ENCODE results near the gene CC2D2A.

CC2D2A gene

GRCh38 chr4:15562623-15563022 is 92.9 kb downstream of the CC2D2A start:
- Histone ChIP-seq H3K27ac (no peak overlapping the region), H3K9ac (ENCODE audit: insufficient read length) (no peak overlapping the region), H3K36me3 (ENCODE audit: insufficient read depth, low read length) (no peaks in the 10 kb centered on the region), H3K4me3 (no peak overlapping the region), H3K9me3 (ENCODE audit: low read depth, low read length) (no peaks in the 10 kb centered on the region)
- TF ChIP-seq POLR2AphosphoS5 (IDR thresholded peaks at IDR 0.05; ENCODE audit: borderline replicate concordance, low read depth, low read length): no peak
- no peak for DNase-seq (ENCODE audit: low read depth, low spot score)

DNA sequence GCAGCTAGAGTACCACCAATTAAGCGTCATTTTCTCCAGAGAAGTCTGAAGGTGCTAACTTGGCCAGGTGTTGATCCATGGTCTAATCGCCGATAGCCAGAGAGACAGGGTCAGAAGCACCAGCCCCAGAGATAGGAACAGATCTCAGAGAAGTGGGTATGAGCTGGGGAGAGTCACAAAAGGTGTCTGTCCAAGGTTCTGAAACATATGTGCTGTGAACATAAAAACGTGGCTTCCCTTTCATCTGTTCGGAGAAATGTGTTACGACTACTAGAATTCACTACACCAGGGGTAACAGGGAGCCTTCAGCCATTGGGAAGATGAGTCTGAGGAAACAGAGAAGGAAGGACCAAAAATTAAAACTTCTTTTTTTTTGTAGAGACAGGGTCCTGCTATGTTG is 94.2 kb downstream of the CC2D2A start:
- H3K27ac ChIP-seq: no peak overlapping the region
- DNase-seq (ENCODE audit: low read depth, low spot score): no peak
- TF ChIP-seq POLR2AphosphoS5 (IDR thresholded peaks at IDR 0.05; ENCODE audit: borderline replicate concordance, low read depth, low read length) (no peak), EZH2 (IDR thresholded peaks at IDR 0.05) (no peak), FOXP2 (optimal IDR thresholded peaks at IDR 0.05; ENCODE audit: control extremely low read depth, extremely low read length, insufficient read depth) (no peak)
- no peak overlapping the region for H3K9ac ChIP-seq (ENCODE audit: insufficient read length)
- no peak overlapping the region for H3K4me3 ChIP-seq
- H3K9me3 ChIP-seq (ENCODE audit: low read depth, low read length): no peaks in the 10 kb centered on the region
- H3K36me3 ChIP-seq (ENCODE audit: insufficient read depth, low read length): no peaks in the 10 kb centered on the region

DNA sequence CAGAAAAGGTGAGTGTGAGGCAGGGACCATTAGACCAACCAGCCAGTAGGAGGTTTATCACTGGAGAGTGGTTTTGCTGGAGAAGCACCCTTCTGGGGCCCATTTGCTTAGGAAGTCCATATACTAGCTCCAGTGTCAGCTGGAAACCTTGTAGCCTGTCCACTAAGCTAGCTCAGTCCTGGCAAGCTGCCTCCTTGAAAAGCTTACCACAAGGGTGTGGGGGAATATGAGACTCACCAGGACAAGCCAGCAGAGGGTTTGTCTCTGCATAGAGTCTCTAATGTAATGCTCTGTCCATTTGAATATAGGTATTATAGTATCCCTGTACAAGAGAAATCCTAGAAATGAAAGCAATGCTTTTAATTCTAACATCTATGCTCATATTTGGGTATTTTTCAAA is 99.1 kb downstream of the CC2D2A start:
- Histone ChIP-seq H3K27ac (no peak overlapping the region), H3K9me3 (ENCODE audit: low read depth, low read length) (no peaks in the 10 kb centered on the region), H3K4me3 (no peak overlapping the region), H3K9ac (ENCODE audit: insufficient read length) (no peak overlapping the region), H3K36me3 (ENCODE audit: insufficient read depth, low read length) (no peaks in the 10 kb centered on the region)
- TF ChIP-seq POLR2AphosphoS5 (IDR thresholded peaks at IDR 0.05; ENCODE audit: borderline replicate concordance, low read depth, low read length) (no peak), FOXP2 (optimal IDR thresholded peaks at IDR 0.05; ENCODE audit: control extremely low read depth, extremely low read length, insufficient read depth) (no peak), EZH2 (IDR thresholded peaks at IDR 0.05) (no peak)
- no peak for DNase-seq (ENCODE audit: low read depth, low spot score)

DNA sequence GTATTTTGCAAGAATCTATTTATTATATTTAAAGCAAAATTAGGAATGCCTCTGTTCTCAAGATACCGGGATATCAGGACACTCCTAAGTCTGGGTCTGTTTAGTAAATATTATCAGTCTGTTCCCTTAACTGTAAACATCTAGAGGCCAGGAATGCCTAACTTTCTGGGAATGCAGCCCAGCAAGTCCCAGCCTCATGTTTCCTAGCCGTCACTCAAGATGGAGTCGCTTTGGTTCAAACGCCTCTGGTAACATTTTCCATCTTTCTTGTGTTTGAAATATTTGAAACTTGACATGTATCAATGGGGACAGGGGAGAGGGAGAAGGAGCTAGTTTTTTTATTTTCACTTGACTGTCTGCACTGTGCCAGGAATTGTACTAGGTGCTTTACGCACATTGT is 100.1 kb downstream of the CC2D2A start:
- Histone ChIP-seq H3K27ac (no peak overlapping the region), H3K9me3 (ENCODE audit: low read depth, low read length) (no peaks in the 10 kb centered on the region), H3K36me3 (ENCODE audit: insufficient read depth, low read length) (no peaks in the 10 kb centered on the region), H3K4me3 (no peak overlapping the region), H3K9ac (ENCODE audit: insufficient read length) (no peak overlapping the region)
- DNase-seq (ENCODE audit: low read depth, low spot score): no peak
- TF ChIP-seq POLR2AphosphoS5 (IDR thresholded peaks at IDR 0.05; ENCODE audit: borderline replicate concordance, low read depth, low read length) (no peak), FOXP2 (optimal IDR thresholded peaks at IDR 0.05; ENCODE audit: control extremely low read depth, extremely low read length, insufficient read depth) (no peak), EZH2 (IDR thresholded peaks at IDR 0.05) (no peak)

DNA sequence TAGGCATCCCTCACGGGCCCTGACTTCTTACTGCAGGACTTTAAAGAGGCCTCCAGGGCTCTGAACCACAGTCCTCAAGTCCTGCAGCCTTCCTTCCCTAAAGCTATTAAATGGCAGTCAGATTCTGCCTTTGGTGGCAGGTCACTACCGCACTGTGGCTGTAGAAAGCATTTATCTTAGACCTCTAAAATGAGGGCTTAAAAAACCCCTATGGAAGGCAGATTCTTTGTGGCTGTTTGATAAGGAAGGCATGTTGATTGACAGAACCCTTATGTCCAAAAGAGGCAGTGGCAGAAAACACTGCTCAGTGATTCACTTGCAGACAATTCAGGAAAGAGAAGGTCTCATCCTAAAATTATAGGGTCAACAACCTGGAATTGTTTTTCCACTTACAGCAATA is 106.3 kb downstream of the CC2D2A start:
- no peak for DNase-seq (ENCODE audit: low read depth, low spot score)
- Histone ChIP-seq H3K27ac (no peak overlapping the region), H3K9ac (ENCODE audit: insufficient read length) (no peak overlapping the region), H3K36me3 (ENCODE audit: insufficient read depth, low read length) (no peaks in the 10 kb centered on the region), H3K9me3 (ENCODE audit: low read depth, low read length) (no peaks in the 10 kb centered on the region), H3K4me3 (no peak overlapping the region)
- no peak for TF ChIP-seq POLR2AphosphoS5 (IDR thresholded peaks at IDR 0.05; ENCODE audit: borderline replicate concordance, low read depth, low read length)
- no peak for TF ChIP-seq FOXP2 (optimal IDR thresholded peaks at IDR 0.05; ENCODE audit: control extremely low read depth, extremely low read length, insufficient read depth)
- no peak for TF ChIP-seq EZH2 (IDR thresholded peaks at IDR 0.05)

GRCh38 chr4:15577508-15577907 is 107.8 kb downstream of the CC2D2A start:
- DNase-seq (ENCODE audit: low read depth, low spot score): no peak
- H3K4me3 ChIP-seq: no peak overlapping the region
- TF ChIP-seq EZH2 (IDR thresholded peaks at IDR 0.05) (no peak), POLR2AphosphoS5 (IDR thresholded peaks at IDR 0.05; ENCODE audit: borderline replicate concordance, low read depth, low read length) (no peak), FOXP2 (optimal IDR thresholded peaks at IDR 0.05; ENCODE audit: control extremely low read depth, extremely low read length, insufficient read depth) (no peak)
- no peaks in the 10 kb centered on the region for H3K9me3 ChIP-seq (ENCODE audit: low read depth, low read length)
- no peak overlapping the region for H3K9ac ChIP-seq (ENCODE audit: insufficient read length)
- H3K27ac ChIP-seq: no peak overlapping the region
- no peaks in the 10 kb centered on the region for H3K36me3 ChIP-seq (ENCODE audit: insufficient read depth, low read length)

- Histone ChIP-seq H3K4me3 (no peak overlapping the region), H3K27ac (no peak overlapping the region), H3K9me3 (ENCODE audit: low read depth, low read length) (no peaks in the 10 kb centered on the region), H3K36me3 (ENCODE audit: insufficient read depth, low read length) (no peaks in the 10 kb centered on the region), H3K9ac (ENCODE audit: insufficient read length) (no peak overlapping the region)
- TF ChIP-seq FOXP2 (optimal IDR thresholded peaks at IDR 0.05; ENCODE audit: control extremely low read depth, extremely low read length, insufficient read depth) (no peak), EZH2 (IDR thresholded peaks at IDR 0.05) (no peak), POLR2AphosphoS5 (IDR thresholded peaks at IDR 0.05; ENCODE audit: borderline replicate concordance, low read depth, low read length) (no peak)
- DNase-seq (ENCODE audit: low read depth, low spot score): no peak
These were observed 115.1 kb downstream of the CC2D2A start for GRCh38 chr4:15584785-15585184.

DNA sequence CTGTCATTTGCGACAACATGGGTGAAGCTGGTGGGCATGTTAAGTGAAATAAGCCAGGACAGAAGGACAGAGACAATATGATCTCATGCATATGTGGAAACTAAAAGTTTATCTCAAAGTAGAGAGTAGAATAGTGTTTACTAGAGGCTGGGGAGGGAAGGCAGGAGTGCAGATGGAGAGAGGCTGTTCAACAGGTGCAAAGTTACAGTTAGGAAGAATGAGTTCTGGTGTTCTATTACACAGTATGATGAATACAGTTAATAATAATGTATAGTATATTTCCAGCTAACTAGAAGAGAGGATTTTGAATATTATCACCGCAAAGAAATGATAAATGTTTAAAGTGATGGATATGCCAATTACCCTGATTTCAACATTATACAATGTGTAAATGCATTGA is 115.6 kb downstream of the CC2D2A start:
- no peaks in the 10 kb centered on the region for H3K9me3 ChIP-seq (ENCODE audit: low read depth, low read length)
- no peak overlapping the region for H3K9ac ChIP-seq (ENCODE audit: insufficient read length)
- TF ChIP-seq EZH2 (IDR thresholded peaks at IDR 0.05): no peak
- no peak for TF ChIP-seq POLR2AphosphoS5 (IDR thresholded peaks at IDR 0.05; ENCODE audit: borderline replicate concordance, low read depth, low read length)
- no peak for TF ChIP-seq FOXP2 (optimal IDR thresholded peaks at IDR 0.05; ENCODE audit: control extremely low read depth, extremely low read length, insufficient read depth)
- no peak for DNase-seq (ENCODE audit: low read depth, low spot score)
- no peak overlapping the region for H3K27ac ChIP-seq
- no peak overlapping the region for H3K4me3 ChIP-seq
- H3K36me3 ChIP-seq (ENCODE audit: insufficient read depth, low read length): no peaks in the 10 kb centered on the region

DNA sequence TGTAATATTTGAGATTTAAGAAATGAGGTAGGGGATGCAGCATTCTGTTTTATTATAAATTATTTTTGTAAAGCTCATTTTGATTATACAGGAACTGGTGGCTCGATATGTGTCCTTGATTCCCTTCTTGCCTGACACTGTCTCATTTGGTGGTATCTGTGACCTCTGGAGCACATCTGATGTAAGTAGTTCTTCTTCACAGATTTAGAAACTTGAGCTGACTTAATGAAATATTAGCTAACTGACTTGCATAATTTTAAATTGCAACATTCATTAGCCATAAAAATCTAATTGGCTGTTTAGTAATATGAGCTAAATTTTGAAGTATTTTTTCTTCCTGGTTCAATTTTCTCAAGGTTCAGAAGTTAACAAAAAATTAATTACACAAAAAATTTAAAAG is 116.4 kb downstream of the CC2D2A start:
- H3K9ac ChIP-seq (ENCODE audit: insufficient read length): no peak overlapping the region
- H3K36me3 ChIP-seq (ENCODE audit: insufficient read depth, low read length): no peaks in the 10 kb centered on the region
- no peak overlapping the region for H3K27ac ChIP-seq
- H3K4me3 ChIP-seq: no peak overlapping the region
- no peak for TF ChIP-seq FOXP2 (optimal IDR thresholded peaks at IDR 0.05; ENCODE audit: control extremely low read depth, extremely low read length, insufficient read depth)
- no peak for TF ChIP-seq EZH2 (IDR thresholded peaks at IDR 0.05)
- no peak for TF ChIP-seq POLR2AphosphoS5 (IDR thresholded peaks at IDR 0.05; ENCODE audit: borderline replicate concordance, low read depth, low read length)
- H3K9me3 ChIP-seq (ENCODE audit: low read depth, low read length): no peaks in the 10 kb centered on the region
- no peak for DNase-seq (ENCODE audit: low read depth, low spot score)
